Measurements from ENCODE around the gene NOS3.
"Not testable (repeated sequence)": the region's sequence is repeated elsewhere in the genome, so short reads cannot be mapped to it uniquely, and the experiment has no call there.

NOS3 gene

DNA sequence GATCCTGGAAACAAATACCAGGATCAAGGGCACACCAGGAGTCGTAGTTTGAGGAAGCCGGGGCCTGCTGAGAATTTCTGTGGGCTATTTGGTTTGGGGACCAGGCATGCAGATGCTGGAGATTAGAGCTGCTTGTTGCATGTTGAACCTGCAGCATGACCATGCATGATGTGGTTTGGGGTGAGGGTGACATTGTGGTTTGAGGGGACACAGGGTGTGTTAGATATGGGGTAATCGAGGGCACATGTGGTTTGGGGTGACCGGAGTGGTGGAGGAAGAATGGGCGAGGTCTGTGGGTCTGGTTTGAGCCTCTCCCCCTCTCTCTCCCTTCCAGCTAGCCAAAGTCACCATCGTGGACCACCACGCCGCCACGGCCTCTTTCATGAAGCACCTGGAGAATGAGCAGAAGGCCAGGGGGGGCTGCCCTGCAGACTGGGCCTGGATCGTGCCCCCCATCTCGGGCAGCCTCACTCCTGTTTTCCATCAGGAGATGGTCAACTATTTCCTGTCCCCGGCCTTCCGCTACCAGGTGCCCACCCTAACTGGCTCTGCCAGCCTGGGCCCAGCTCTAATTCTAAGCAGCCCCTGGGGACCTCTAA is 10.2 kb downstream of the NOS3 start:
- DNase-seq (ENCODE audit: low read depth in 2 of 2), result no peak

DNA sequence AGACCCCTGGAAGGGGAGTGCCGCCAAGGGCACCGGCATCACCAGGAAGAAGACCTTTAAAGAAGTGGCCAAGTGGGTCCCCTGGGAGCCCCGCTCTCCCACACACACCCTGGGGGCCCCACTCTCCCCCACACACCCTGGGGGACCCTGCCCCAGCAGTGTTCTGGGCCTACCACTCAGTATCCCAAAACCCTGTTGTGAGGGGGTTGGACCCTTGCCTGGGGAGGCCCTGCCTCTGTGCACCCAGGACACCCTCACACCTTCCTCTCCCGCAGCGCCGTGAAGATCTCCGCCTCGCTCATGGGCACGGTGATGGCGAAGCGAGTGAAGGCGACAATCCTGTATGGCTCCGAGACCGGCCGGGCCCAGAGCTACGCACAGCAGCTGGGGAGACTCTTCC is 10.7 kb downstream of the NOS3 start:
- DNase-seq (ENCODE audit: low read depth in 2 of 2), result no peak

DNA sequence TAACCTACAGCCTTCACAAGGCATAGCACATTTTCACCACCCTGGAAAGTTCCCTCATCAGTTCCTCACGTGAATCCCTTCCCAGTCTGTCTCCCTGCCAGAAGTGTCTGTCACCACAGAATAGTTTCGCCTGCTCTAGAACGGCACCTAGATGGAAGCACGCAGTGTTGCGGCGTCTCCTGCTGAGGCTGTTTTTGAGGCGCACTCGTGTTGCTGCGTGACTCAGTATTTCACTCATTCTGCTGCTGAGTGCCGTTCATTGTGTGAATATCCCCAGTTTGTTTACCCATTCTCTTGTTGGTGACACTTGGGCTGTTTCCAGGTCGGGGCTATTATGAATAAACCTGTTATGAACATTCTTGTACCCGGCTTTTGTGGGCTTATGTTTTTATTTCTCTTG is 12.8 kb downstream of the NOS3 start:
- DNase-seq (ENCODE audit: low read depth in 2 of 2), result no peak

DNA sequence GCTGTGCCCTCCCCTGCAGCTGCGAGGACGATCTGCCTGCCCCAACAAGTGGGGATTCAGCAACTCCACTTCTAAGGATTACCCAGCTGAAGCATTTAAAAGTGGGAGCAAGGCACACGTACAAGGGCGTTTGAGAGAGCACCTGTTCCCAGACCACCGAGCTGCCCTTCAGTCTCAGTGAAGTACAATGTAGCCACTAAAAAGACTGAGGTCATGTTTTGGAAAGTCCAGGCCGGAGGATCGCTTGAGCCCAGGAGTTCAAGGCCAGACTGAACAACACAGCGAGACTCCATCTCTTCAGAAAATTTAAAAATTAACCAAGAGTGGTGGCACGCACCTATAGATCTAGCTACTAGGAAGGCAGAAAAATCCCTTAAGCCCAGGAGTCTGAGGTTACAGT is 14.7 kb downstream of the NOS3 start:
- no peak for DNase-seq (ENCODE audit: low read depth in 2 of 2)

DNA sequence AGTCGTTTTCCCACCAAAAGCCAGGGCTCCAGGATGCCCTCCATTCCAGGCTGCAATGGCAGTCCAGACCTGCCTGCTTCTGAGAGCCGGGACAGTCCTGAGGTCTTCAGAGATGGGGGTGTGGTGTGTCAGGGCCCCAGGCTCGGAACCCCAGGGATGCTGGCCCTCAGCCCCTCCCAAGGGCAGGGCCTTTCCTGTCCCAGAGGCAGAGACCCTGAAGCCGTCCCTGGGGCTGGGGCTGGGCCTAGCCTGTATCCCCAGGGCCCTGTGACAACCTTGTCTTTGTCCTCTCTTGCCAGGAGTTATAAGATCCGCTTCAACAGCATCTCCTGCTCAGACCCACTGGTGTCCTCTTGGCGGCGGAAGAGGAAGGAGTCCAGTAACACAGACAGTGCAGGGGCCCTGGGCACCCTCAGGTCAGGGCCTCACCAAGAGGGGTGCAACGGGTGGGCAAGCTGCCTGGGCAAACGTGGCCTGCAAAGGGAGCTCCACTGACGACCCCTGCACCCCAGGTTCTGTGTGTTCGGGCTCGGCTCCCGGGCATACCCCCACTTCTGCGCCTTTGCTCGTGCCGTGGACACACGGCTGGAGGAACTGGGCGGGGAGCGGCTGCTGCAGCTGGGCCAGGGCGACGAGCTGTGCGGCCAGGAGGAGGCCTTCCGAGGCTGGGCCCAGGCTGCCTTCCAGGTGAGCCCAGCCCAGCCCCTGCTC is 15.9 kb downstream of the NOS3 start:
- no peak for DNase-seq (ENCODE audit: low read depth in 2 of 2)

DNA sequence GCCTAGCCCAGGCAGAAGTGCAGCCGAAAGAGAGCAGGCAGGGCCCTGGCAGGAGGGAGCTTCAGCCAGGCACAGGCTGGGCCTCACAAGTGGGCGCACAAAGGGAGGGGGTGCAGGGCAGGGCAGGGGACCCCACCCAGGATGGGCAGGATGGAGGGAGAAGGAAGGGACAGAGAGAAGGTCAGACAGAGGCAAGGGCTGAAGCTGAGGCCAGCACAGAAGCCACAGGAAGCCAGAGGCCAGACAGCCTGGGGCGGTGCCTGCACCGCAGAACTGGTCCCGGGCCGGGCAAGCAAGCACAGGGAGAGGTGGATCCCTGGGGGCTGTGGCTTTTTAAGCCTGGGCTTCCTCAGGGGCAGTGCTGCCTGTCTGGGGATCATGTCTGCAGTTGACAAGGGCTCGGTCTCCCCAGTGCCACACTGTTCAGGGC is 16.7 kb downstream of the NOS3 start:
- DNase-seq (ENCODE audit: low read depth in 2 of 2), result no peak

DNA sequence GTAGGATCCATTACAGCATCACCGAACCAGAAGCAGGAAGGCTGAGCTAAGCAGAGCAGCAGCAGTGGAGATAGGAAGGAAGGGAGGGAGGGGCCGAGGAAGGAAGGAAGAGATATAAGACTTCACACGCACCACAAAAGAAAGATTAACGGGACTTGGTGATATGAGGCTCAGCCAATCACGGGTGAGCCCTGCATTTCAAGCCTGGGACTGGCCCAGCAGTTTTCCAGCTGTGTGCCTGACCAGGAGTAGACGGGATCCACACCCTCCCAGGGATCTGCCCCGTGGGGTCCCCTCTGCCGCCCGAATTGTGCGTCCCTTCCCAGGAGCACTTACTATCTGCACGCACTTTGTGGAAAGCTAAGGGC is 17.3 kb downstream of the NOS3 start:
- no peak for DNase-seq (ENCODE audit: low read depth in 2 of 2)

DNA sequence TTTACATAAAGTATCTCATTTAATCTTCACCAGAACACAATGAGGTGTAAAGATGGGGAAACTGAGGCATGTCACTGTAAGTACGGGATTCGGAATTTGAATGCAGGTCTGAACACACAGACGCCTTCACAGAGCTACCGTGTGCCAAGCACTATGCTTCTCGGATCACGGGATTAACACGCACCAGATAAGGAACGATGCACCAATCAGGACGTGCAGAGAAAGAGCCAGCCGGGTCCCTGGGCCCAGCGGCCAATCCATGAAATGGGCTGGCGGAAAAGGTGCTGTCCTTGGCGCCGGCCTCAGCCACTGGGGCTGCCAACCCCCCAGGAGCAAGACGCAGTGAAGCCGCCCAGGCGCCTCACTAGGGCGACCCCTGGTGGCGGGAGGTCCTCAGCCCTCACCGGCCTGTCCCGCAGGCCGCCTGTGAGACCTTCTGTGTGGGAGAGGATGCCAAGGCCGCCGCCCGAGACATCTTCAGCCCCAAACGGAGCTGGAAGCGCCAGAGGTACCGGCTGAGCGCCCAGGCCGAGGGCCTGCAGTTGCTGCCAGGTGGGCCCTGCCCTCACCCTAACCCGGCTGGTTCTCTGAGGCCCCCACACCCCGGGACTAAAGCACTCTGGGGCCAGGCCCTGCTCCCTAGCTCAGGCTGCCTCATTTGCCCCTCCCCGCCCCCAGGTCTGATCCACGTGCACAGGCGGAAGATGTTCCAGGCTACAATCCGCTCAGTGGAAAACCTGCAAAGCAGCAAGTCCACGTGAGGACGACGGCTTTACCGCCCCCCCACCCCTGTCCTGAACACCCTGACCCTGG is 17.9 kb downstream of the NOS3 start:
- DNase-seq (ENCODE audit: low read depth in 2 of 2), result peak; percentile 70 to 85

DNA sequence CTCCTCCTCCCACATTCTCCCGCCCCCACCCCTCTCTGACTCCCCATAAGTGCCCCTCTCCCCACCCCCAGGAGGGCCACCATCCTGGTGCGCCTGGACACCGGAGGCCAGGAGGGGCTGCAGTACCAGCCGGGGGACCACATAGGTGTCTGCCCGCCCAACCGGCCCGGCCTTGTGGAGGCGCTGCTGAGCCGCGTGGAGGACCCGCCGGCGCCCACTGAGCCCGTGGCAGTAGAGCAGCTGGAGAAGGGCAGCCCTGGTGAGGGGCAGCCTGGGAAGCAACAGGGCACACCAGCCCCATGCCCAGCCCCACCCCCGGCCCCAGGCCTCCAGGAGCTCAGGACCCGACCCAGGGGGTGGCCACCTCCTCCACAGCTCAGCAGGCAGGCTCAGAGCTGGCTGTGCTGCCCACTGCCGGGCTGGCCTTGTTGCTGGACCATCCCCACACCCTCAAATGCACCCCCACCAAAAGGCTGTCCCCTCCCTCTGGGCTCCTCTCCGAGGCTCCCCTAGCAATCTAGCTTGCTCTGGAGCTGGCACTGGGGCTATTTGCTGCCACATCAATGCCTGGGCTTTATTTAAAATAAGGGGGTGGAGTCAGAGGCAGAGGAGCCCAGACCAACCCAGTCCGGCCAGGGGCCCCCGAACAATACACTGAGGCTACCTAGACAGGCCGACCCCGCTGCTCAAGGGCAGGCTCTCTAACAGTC is 18.7 kb downstream of the NOS3 start:
- no peak for DNase-seq (ENCODE audit: low read depth in 2 of 2)

DNA sequence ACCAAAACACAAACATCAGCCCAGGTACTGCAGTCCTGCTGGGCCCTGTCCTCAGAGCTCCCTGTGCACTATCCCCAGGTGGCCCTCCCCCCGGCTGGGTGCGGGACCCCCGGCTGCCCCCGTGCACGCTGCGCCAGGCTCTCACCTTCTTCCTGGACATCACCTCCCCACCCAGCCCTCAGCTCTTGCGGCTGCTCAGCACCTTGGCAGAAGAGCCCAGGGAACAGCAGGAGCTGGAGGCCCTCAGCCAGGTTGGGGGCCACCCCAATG is 19.2 kb downstream of the NOS3 start:
- DNase-seq (ENCODE audit: low read depth in 2 of 2), result no peak

DNA sequence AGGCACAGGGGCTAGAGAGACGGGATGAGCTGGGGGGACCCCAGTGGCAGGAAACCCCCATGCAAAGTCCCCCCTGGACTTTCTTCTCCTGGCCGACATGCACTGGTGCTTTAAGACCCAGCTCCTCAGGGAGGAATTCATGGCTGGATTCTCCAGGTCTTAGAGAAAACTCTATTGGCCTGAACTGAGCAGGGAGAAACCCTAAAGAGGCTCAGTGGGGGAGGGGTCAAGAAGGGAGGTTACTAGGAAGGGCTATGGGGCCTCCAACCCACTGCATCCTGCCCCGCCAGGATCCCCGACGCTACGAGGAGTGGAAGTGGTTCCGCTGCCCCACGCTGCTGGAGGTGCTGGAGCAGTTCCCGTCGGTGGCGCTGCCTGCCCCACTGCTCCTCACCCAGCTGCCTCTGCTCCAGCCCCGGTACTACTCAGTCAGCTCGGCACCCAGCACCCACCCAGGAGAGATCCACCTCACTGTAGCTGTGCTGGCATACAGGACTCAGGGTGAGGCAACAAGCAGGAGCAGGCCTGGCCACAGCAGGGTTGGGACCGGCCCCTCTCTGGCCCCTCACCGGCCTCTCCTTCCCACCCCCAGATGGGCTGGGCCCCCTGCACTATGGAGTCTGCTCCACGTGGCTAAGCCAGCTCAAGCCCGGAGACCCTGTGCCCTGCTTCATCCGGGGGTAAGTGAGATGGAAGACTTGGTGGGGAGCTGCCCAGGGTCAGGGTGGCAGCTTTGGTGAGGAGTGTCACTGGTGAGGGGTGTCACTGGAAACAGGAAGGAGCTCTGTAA is 19.7 kb downstream of the NOS3 start:
- no peak for DNase-seq (ENCODE audit: low read depth in 2 of 2)

DNA sequence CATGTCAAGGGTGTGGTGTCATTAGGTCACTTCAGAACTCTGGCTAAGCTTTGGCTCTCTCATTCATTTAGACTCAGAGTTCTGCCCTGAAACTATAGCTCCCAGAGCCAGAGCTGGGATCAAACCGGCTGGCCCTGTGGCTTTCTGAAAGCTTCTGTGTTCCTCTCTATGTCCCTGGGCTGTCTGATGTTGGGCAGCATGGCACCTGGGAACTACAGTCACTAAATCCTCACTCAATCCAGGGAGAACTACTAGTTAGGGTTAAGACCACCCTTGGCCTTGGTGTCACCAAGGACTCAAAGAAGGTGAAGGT is 20.2 kb downstream of the NOS3 start:
- no peak for DNase-seq (ENCODE audit: low read depth in 2 of 2)

DNA sequence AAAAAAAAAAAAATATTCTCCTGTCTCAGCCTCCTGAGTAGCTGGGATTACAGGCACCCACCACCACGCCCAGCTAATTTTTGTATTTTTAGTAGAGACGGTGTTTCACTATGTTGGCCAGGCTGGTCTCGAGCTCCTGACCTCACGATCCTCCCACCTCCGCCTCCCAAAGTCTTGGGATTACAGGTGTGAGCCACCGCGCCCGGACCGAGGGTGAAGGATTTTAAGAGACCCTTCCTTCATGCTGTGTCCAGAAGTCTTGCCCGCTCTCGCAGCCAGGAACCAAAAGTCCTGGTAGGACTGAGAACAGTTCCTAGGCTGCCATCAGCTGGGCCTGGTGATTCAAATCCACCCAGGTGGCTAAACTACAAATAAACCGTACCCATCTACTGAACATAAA is 20.8 kb downstream of the NOS3 start:
- DNase-seq (ENCODE audit: low read depth in 2 of 2), result not testable (repeated sequence)

DNA sequence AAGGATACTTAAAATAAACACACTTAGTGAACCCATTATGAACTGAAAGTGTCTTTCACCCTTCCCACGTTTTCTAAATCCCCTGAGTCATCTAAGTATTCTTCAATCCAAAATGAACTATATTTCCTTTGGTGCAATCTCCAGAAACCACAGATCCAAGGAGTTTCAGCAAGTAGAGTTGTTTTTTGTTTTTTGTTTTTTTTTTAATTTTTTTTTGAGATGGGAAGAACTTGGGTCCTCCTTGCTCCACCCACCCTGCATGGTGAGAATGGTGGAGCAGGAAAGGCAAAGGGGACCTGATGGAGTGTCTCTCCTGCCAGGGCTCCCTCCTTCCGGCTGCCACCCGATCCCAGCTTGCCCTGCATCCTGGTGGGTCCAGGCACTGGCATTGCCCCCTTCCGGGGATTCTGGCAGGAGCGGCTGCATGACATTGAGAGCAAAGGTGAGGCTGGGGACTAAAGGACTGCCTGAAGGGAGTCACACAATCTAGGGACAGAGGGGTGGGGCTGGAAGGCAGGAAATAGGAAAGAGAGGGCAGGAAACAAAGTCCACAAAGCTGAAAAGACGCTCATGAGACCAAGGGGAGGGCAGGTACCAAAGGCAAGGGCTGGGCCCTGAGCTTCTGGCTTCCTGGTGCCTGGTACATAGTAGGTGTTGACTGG is 21.3 kb downstream of the NOS3 start:
- DNase-seq (ENCODE audit: low read depth in 2 of 2), result no peak

DNA sequence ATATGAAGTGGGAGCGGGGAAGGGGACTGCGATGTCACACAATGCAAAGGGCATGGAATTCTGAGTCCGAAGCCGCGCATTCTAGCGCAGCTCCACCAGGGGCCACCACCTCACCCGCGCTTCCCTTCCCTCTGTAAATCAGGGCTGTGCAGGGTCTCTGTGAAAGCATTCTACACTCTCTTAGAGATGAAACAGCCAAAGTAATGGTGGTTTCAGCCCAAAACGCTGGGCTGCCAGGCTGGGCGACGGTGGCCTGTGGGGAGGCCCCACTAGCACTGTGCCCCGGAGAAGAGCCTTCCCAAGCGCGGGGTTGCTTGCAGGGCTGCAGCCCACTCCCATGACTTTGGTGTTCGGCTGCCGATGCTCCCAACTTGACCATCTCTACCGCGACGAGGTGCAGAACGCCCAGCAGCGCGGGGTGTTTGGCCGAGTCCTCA is 22.1 kb downstream of the NOS3 start:
- DNase-seq (ENCODE audit: low read depth in 2 of 2), result no peak

DNA sequence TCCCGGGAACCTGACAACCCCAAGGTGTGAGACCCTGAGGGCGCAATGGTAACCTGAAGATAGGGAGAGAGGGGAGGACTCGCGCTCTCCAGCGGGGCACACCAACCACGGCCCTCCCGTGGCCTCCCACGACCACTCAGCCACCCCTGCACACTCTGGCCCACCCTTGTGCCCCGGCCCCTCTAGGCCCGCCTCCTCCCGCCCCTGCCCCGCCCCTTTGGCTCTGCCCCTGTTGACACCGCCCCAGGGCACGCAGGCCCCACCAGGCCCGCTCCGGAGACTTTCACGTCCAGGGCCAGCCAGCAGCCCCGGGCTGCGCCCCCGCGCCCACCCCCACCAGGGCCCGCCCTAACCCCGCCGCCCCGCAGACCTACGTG is 22.5 kb downstream of the NOS3 start:
- no peak for DNase-seq (ENCODE audit: low read depth in 2 of 2)

DNA sequence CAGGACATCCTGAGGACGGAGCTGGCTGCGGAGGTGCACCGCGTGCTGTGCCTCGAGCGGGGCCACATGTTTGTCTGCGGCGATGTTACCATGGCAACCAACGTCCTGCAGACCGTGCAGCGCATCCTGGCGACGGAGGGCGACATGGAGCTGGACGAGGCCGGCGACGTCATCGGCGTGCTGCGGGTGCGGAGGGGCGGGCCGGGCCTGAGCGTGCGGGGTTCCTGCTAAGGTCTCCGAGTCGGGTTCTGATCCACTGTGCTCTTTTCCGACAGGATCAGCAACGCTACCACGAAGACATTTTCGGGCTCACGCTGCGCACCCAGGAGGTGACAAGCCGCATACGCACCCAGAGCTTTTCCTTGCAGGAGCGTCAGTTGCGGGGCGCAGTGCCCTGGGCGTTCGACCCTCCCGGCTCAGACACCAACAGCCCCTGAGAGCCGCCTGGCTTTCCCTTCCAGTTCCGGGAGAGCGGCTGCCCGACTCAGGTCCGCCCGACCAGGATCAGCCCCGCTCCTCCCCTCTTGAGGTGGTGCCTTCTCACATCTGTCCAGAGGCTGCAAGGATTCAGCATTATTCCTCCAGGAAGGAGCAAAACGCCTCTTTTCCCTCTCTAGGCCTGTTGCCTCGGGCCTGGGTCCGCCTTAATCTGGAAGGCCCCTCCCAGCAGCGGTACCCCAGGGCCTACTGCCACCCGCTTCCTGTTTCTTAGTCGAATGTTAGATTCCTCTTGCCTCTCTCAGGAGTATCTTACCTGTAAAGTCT is 23.1 kb downstream of the NOS3 start:
- DNase-seq (ENCODE audit: low read depth in 2 of 2), result peak; percentile 82 to 90

DNA sequence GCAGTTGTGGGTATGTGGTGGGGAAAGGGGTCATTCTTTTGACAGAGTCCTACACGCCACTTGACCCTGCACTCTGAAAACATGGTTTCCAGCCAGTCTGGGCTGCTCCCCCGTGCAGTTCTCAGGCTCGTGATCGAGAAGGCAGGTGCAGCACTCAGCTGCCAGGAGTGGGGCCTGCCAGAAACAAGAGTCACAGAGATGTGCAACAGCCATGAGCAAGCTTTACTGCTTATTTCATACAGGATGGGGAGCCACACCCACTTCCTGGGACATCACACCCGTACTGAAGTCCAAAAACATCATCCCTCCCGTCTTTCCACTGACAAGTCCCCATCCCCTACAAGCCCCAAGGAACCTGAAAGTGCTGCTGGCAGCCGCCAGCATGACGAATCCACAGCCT is 24.1 kb downstream of the NOS3 start:
- DNase-seq (ENCODE audit: low read depth in 2 of 2), result no peak

DNA sequence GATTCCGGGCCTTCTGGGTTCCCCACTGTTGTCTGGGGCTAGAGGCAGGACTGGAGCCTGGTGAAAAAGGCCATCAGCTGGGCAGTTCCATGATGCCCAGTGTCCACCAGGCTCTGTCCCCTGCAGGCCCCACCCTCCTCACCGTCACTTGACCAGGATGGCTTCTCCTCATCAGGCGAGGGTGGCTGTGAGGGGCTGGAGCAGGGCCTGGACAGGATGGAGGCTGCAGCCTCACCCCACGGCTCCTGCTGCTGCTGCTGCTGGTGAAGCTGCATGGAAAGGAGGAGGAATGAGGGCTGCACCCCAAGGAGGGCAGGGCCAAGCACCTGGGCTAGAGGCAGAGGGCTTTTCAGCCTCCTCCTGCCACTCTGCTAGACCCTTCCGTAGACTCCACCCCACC is 25.1 kb downstream of the NOS3 start:
- no peak for DNase-seq (ENCODE audit: low read depth in 2 of 2)

DNA sequence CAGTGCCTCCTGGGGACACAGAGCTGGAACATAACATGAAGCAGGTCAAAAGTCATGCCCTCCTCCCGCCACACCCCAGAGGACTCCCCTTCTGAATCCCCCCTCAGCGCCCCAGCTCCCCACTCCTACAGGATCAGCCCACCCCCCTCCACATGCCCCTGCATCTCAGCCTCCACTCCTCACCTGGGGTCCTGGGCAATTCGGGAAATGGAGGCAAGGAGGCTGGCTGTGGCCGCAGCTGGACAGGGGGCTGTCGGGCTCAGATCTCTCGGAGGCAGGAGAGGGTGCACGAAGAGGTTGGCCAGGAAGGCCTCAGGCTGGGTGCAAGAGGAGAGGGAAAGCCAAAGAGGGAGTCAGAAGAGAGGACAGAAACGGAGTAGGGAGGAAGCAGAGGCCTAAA is 25.7 kb downstream of the NOS3 start:
- DNase-seq (ENCODE audit: low read depth in 2 of 2), result no peak

DNA sequence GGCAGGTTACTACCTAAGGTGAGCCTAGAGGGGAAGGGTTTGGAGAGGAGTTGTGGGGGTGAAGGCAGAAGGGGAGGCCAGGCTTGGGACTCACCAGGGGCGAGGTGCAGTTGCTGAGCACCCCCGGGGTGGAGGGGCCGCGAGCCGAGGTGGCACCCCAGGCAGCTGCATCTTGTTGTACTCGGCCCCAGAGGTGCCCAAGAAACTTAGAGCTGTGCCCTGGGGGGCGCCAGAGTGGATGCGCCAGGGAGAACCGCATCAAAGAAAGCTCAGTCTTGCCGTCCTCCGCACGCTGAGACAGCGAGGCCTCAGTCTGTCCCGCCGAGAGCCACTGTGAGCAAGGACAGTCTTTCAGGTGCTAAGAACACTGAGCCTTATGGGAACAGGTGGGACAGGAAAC is 26.1 kb downstream of the NOS3 start:
- no peak for DNase-seq (ENCODE audit: low read depth in 2 of 2)
